ENCODE data around the gene CRB2.

The CRB2 gene

GRCh38 chr9:123355761-123356431 lies at the start of gene CRB2:
CRB2 (plus strand) TSS chr9:123356197; CDS start chr9:123356261, 64 bp downstream.
- no peak for DNase-seq

GRCh38 chr9:123309611-123310010 lies 46.4 kb upstream of the CRB2 start:
- no peak for DNase-seq

DNA sequence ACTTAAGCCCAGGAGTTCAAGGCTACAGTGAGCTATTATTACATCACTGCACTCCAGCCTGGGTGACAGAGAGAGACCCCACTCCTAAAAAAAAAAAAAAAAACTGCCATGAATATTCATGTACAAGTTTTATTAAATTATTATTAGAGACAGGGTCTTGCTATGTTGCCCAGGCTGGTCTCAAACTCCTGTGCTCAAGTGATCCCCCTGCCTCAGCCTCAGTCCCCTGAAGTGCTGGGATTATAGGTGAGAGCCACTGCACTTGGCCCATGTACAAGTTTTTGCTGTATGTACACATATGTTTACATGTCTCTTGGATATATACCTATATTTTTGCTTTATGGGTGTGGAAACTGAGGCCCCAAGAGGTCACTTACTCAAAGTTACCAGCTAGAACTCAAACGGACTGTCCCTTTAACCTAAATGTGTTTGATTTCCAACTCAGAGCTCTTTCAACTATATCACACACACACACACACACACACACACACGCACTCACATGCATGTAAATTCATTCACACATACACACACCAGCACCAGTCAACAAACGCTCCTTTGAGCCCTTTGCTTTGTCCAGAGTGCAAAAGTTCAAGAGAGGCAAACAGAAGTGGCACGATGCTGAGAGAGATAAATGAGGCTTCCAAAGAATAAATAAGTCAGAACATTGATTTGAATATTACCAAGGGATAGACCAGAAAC lies 45.3 kb upstream of the CRB2 start:
- DNase-seq = no peak

DNA sequence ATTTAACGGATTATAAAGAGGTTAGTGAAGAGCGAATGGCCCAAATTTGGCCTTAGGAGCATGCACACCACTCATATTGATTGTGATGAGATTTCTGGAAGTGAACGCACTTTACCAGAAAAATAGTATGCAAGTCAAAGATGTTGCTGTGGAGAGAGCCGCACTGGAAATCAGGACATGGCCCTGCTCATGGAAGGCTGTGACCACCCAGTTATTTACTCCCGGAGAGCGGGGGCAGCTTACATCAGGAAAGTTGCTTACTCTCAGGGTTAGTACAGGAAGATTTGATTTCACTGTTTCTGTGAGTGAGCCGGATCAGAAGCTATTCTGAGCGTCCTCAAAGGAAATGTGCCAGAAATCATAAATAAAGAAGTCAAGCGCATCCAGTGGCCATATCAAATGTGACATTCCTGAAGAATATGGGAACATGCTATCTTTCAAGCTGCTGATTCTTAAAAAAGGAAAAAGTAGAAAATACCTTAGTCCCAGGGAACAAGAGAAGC lies 44.7 kb upstream of the CRB2 start:
- no peak for DNase-seq

DNA sequence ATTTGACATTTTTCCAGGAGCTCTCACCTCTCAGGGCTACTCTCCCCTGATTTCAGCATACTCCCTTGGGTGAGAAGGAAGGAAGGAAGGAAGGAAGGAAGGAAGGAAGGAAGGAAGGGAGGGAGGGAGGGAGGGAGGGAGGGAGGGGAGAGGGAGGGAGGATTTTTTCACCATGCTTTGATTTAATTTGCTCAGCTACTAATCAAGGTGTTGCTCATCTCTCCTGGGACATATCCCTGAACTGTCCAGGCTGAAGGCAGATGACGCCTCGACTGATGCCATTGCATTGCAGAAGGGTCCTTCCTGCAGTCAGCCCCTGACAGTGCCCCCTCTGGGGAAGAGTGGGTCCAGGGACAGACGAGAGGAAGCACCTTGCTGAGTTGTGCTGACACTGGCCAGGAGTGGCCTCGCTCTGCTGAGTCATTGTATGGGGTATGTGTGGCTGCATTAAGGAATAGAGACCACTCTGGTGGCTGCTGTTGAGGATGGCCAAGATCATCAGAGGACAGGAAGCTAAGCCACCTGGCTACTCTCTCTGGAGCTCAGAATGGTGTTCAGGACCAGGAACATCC lies 43.6 kb upstream of the CRB2 start:
- no peak for DNase-seq

DNA sequence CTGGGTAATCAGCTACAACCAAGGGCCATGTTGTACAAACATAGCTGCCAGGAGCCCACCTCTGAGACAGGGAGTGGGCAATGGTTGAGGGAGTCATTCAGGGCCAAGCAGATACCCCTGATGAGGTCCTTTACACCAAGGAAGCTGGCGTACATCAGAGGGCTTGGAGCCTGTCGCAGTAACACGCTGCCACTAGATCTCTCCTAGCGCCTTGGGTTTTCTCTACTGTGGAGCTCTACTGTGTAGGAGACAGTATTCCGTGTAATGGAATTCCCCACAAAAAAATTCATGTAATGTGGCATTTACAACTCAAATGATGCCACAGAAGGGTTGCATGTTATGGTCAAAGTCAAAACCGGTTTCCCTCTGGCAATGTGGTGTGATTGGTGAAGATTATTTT lies 41.4 kb upstream of the CRB2 start:
- no peak for DNase-seq

- DNase-seq = no peak
Observed at GRCh38 chr9:123315635-123316034, 40.4 kb upstream of the CRB2 start.

- DNase-seq = no peak
Observed at GRCh38 chr9:123316053-123316718, 39.8 kb upstream of the CRB2 start.

DNA sequence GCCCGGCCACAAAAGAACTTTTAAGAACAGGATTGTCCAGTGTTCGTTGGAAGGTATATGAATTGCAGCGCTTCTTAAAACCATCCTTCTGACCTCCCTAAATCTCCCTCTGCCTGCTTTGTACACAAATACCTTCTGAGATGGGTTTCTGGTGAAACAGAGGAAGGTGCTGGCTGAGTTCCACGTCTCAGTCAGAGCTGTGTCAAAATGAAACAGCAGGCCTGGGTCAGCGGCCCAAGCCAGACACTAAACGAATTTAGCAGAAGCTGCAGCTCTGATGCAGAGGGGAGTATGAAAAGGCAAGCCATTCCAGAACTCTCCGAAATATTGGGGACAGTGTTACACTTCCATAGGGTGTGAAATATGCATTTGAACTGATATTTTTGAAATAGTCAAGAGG lies 37.8 kb upstream of the CRB2 start:
- no peak for DNase-seq

GRCh38 chr9:123318961-123319421 lies 37.0 kb upstream of the CRB2 start:
- no peak for DNase-seq

DNA sequence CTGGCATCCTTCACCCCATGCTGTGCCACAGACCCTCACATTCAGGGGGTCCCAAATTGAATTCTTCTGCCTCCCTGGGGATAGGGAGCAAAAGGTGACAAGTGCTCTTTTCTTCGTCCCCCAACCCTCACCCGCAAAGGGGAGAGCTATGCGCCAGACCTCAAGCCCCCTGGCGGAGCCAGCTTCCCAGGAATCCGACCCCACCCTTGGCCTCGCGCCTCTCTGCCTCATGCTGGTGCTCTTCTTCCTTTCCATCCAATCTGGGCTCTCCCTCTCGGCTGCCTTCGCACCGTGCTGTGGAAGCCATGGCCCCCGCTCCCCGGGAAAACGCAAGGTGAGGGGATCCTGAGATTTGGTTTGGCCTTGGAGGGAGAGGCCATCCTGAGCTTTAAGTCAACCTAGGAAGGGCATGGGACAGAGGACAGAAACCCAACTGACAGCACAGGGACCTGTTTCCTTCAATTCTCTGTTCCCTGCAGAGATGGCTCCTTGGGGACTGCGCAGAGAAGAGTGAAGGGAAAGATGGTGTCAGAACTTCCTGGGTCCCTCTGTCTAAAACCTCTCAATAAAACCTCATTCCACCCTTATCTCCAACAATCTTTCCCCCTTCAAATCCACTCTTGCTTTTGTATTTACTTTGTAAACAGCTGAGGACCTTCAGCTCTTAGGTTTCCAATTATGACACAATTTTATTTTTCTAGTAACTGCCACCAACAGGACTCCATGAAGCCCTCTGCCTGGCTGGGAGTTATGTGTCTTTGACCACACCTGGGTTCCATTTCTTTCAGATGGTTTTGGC lies 36.3 kb upstream of the CRB2 start:
- DNase-seq = no peak

- DNase-seq = no peak
Observed at GRCh38 chr9:123320814-123321213, 35.2 kb upstream of the CRB2 start.

- no peak for DNase-seq
Observed at GRCh38 chr9:123321616-123322272, 34.3 kb upstream of the CRB2 start.

DNA sequence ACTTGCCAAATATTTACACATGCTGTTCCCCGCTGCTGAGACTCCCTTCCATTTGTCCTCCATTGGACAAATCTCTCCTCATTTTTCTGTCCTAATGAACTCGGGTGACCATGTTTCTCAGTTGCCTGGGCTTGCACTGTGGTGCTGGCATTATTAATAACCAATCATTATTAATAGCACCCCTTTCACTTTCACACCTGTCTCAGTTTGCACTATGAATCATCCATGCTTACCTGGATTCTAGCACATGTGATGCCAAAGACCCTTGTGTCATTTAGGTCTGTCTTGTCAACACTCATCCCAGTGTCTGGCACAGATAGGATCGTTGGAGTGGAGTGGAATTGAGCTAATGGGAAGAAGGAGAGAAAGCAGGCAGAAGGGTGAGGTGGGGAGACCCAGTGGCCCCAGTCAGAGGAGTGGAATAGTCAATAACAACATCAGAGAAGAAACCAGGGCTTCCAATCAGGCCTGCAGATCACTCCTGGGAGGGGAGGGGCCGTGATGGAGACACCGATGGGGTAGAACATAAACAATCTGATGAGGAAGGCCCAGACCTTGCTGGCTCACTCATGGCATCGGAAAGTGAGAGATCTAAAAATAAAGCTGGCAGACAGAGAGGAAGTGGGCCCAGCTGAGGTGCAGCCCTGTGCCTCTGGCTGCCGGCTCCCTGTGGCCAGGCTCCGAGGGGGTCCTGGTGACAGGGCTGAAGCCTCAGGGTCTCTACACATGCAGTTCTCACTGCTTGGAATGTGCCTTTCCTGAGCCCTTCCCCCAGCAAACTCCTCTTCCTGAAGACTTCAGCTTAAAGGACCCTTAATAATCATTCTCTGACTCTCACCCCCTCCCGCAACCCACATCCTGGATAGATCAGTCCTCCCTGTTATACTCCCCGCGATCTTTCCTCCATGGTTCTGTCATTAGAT lies 33.5 kb upstream of the CRB2 start:
- DNase-seq = no peak

- DNase-seq = no peak
Observed at GRCh38 chr9:123323196-123324013, 32.6 kb upstream of the CRB2 start.

- no peak for DNase-seq
Observed at GRCh38 chr9:123324767-123325183, 31.2 kb upstream of the CRB2 start.

GRCh38 chr9:123326187-123326586 lies 29.8 kb upstream of the CRB2 start:
- no peak for DNase-seq

DNA sequence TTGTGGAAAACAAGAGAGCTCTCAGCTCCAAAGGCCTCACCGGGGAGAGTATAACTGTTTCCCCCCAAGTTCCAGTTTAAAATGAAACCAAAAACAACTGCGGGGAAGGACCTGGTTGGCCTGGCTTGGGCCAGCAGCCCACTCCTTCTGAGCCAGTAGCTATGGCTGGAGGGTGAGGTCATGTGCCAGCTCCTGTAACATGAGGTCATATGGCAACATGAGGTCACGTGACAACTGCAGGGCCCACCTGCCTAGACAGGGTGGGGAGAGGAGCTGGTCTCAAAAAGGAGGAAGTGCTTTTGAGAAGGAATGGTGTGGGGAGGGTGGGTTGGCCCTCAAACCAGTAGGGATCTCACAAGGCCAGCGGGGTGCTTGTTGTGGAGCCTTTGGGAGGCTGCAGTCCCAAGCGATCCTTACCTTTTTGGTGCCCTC lies 29.3 kb upstream of the CRB2 start:
- DNase-seq = no peak

DNA sequence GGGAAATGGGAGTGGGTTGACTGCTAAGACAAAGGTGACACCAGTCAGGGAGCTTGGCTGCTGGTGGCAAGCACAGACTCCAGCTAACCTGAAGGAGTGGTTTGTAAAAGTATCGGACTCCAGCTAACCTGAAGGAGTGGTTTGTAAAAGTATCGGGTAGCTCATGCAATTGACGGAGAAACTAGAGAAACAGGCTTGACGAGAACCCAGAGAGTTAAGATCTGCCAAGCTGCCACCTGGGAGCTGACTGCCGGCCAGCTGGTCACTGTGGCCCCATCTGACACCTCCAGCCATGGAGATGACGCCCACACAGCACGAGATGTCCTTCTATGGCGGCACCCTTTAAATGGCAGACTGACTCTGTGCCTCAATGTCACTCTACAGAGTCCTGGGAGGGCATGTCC lies 28.3 kb upstream of the CRB2 start:
- no peak for DNase-seq

All from amniotic stem cell (primary cell).